ENCODE data around the gene NISCH. TPM values are rescaled to one million over a fixed set of nuclear protein-coding genes. Genes with fewer than 3 reads are reported as not detected.

The NISCH gene
- total RNA-seq, 1 experiment from 2014 or later, result 85.0 TPM

GRCh38 chr3:52428151-52429005 lies 27.0 kb upstream of the NISCH start:
- DNase-seq (ENCODE audit: low spot score), result peak; percentile 38
- Mint-ChIP-seq H3K36me3 (no peaks in the 10 kb centered on the region), H3K4me3 (no peak overlapping the region), H3K27me3 (ENCODE audit: low read depth) (no peaks in the 10 kb centered on the region), H3K27ac (no peak overlapping the region), H3K9me3 (no peaks in the 10 kb centered on the region), H3K4me1 (peaks cover 5% of the 10 kb centered on the region)
- POLR2A ChIA-PET, result no interaction called here
- ATAC-seq, result peak; percentile 91
- CTCF ChIA-PET, result interaction anchor here (0.6 to 2.6 kb wide), 8 partner anchors 12 to 95 kb away, joined by 3 to 19 read pairs (median 5); partner anchors contain the start of gene SEMA3G
- no peak for TF ChIP-seq TCF7 (CRISPR knock-in tag; IDR thresholded peaks at IDR 0.05; ENCODE audit: low read depth)
- 0 out of 2 replicates have a peak, but pooled peaks have one; percentile 46 for TF ChIP-seq CTCF (IDR thresholded peaks at IDR 0.05)

- no peak for TF ChIP-seq ZNF232 (CRISPR knock-in tag; IDR thresholded peaks at IDR 0.05)
- TF ChIP-seq MXD4 (CRISPR knock-in tag; IDR thresholded peaks at IDR 0.05; ENCODE audit: borderline replicate concordance), result no peak
- no peak for TF ChIP-seq ZNF416 (CRISPR knock-in tag; IDR thresholded peaks at IDR 0.05)
- no peak for TF ChIP-seq E2F4 (CRISPR knock-in tag; IDR thresholded peaks at IDR 0.05; ENCODE audit: borderline replicate concordance, low read depth)
- no peak for TF ChIP-seq ZNF671 (CRISPR knock-in tag; IDR thresholded peaks at IDR 0.05)
- TF ChIP-seq NFYB (CRISPR knock-in tag; conservative IDR thresholded peaks at IDR 0.05; ENCODE audit: low read depth), result no peak
- no peak for TF ChIP-seq CBFB (CRISPR knock-in tag; IDR thresholded peaks at IDR 0.05; ENCODE audit: low read depth)
- no peak for TF ChIP-seq AR (CRISPR knock-in tag; IDR thresholded peaks at IDR 0.05)
- TF ChIP-seq NFE2L1 (CRISPR knock-in tag; IDR thresholded peaks at IDR 0.05), result no peak
- no peak for TF ChIP-seq ATF6 (CRISPR knock-in tag; IDR thresholded peaks at IDR 0.05)
- TF ChIP-seq GTF2I (CRISPR knock-in tag; conservative IDR thresholded peaks at IDR 0.05), result no peak
- no peak for TF ChIP-seq GRHL2 (CRISPR knock-in tag; IDR thresholded peaks at IDR 0.05; ENCODE audit: insufficient replicate concordance, severe bottlenecking)
- TF ChIP-seq ZNF138 (CRISPR knock-in tag; conservative IDR thresholded peaks at IDR 0.05), result no peak
- TF ChIP-seq TEAD4 (CRISPR knock-in tag; IDR thresholded peaks at IDR 0.05), result no peak
- TF ChIP-seq E2F1 (CRISPR knock-in tag; IDR thresholded peaks at IDR 0.05), result no peak
- TF ChIP-seq JAZF1 (CRISPR knock-in tag; IDR thresholded peaks at IDR 0.05), result no peak
- TF ChIP-seq SOX15 (CRISPR knock-in tag; IDR thresholded peaks at IDR 0.05), result no peak
- no peak for TF ChIP-seq FOXP4 (CRISPR knock-in tag; IDR thresholded peaks at IDR 0.05)
- POLR2A ChIA-PET, result no interaction called here
- ATAC-seq, result no peak
- no peak overlapping the region for H3K27ac Mint-ChIP-seq
- H3K27me3 Mint-ChIP-seq (ENCODE audit: low read depth), result no peaks in the 10 kb centered on the region
- no peaks in the 10 kb centered on the region for H3K36me3 Mint-ChIP-seq
- CTCF ChIA-PET, result interaction anchor here (1.4 to 2.6 kb wide), 2 partner anchors 16 to 18 kb away, joined by 5 to 19 read pairs; partner anchors contain the start of gene SEMA3G
- no peaks in the 10 kb centered on the region for H3K9me3 Mint-ChIP-seq
- peaks cover 4% of the 10 kb centered on the region; the same call in 1 of the 2 replicates for H3K4me1 Mint-ChIP-seq
- H3K4me3 Mint-ChIP-seq, result no peak overlapping the region
- DNase-seq (ENCODE audit: low spot score), result no peak
Observed at GRCh38 chr3:52429031-52429430, 26.4 kb upstream of the NISCH start.
